K562 (cell line): ENCODE measurements around the gene ZMYND19. TPM values are rescaled to one million over a fixed set of nuclear protein-coding genes. Genes with fewer than 3 reads are reported as not detected.

Experiments
- ATAC-seq: fragments of 200-7000 bp; cut with Tn5 transposase; 3 replicates; pipeline ENCODE4 v1.9.1; 2020; ENCODE audit warnings: moderate library complexity
- BruUV-seq: library from RNA; stranded (reverse); fragments of 400-500 nt; replicated peaks from 2 replicates; lab custom pipeline; 2021; lab: Mats Ljungman, UMichigan
- CTCF ChIA-PET: fragments of 300-600 bp; formaldehyde crosslinking; extraction: SDS; loops from one replicate; lab custom pipeline; 2021; ENCODE audit warnings: low intra/inter-chr PET ratio; lab: Yijun Ruan, JAX
- POLR2A ChIA-PET: fragments of 300-600, 350-650 bp; sonication (Branson Sonifier 250); formaldehyde crosslinking; extraction: SDS; loops from one replicate; lab custom pipeline; 2021; ENCODE audit warnings: antibody characterized with exemption, inconsistent platforms; lab: Yijun Ruan, JAX
- DNase-seq, 4 experiments: peaks; one replicate each; pipeline versions ENCODE4 v3.0.0 to v3.0.0-alpha.2; 2011 to 2018; ENCODE audit warnings: low spot score in 3 of 4, mixed read lengths in 3 of 4; ENCODE audit errors: extremely low read depth in 1 of 4
- FAIRE-seq: peaks from 2 replicates; lab custom pipeline; 2011; peaks lifted over from hg19 to GRCh38; lab: Jason Lieb, UNC
- H2AFZ ChIP-seq: 2 replicates; pipeline ENCODE4 v1.6.0; 2011; ENCODE audit warnings: low read depth, low read length, control low read depth, inconsistent platforms
- H3K27ac ChIP-seq: fragments of 200-600 bp; 3 replicates; pipeline ENCODE4 v1.8.0; 2011; ENCODE audit warnings: low read depth, mild to moderate bottlenecking, control low read depth, inconsistent platforms, low read length, moderate library complexity, mixed read lengths; ENCODE audit errors: extremely low read depth
- H3K27me3 ChIP-seq, 2 experiments: fragments of 300-600 bp in 1 of 2; 2 replicates in 1 of 2; 3 replicates in 1 of 2; pipeline versions ENCODE4 v1.6.0 to v1.8.0; 2011; ENCODE audit warnings: inconsistent platforms in 2 of 2, low read length in 2 of 2, mild to moderate bottlenecking in 1 of 2, mixed read lengths in 1 of 2, moderate library complexity in 1 of 2; ENCODE audit not compliant: control insufficient read depth in 2 of 2, insufficient read depth in 2 of 2
- H3K36me3 ChIP-seq: fragments of 300-600 bp; 3 replicates; pipeline ENCODE4 v1.8.0; 2011; ENCODE audit warnings: mild to moderate bottlenecking, low read length, inconsistent platforms; ENCODE audit not compliant: control insufficient read depth, insufficient read depth
- H3K4me1 ChIP-seq, 2 experiments: fragments of 200-600 bp in 1 of 2; replicated peaks in 1 of 2; 2 replicates in 1 of 2; 3 replicates in 1 of 2; pipeline versions ENCODE4 v1.5.1 to v1.8.0; 2011; ENCODE audit warnings: inconsistent platforms in 2 of 2, low read length in 2 of 2, mild to moderate bottlenecking in 1 of 2, mixed read lengths in 1 of 2, moderate library complexity in 1 of 2; ENCODE audit not compliant: control insufficient read depth in 2 of 2, insufficient read depth in 2 of 2
- H3K4me2 ChIP-seq: 2 replicates; pipeline ENCODE4 v1.6.1; 2011; ENCODE audit warnings: low read length, control low read depth, inconsistent platforms, mixed read lengths; ENCODE audit not compliant: insufficient read depth
- H3K4me3 ChIP-seq: fragments of 200-600 bp; sonication (generic), shearing (Covaris generic); 2 replicates; pipeline ENCODE4 v1.5.1; 2016; ENCODE audit warnings: control low read depth, inconsistent platforms
- H3K79me2 ChIP-seq: fragments of 200-600 bp; 3 replicates; pipeline ENCODE4 v1.8.0; 2011; ENCODE audit warnings: low read length, inconsistent platforms; ENCODE audit not compliant: control insufficient read depth, insufficient read depth
- H3K9ac ChIP-seq, 2 experiments: 2 replicates each; pipeline versions ENCODE4 v1.6.0 to v1.6.1; 2011; ENCODE audit warnings: low read depth in 2 of 2, low read length in 2 of 2, control low read depth in 1 of 2, inconsistent platforms in 1 of 2, mild to moderate bottlenecking in 1 of 2, mixed read lengths in 1 of 2; ENCODE audit not compliant: insufficient read depth in 1 of 2
- H3K9me1 ChIP-seq: one replicate; pipeline ENCODE4 v1.6.0; 2011; ENCODE audit warnings: inconsistent platforms, mild to moderate bottlenecking, low read length, moderate library complexity; ENCODE audit not compliant: control insufficient read depth, insufficient read depth
- H3K9me3 ChIP-seq: replicated peaks from 2 replicates; pipeline ENCODE4 v1.5.1; 2011; ENCODE audit warnings: low read depth, low read length, inconsistent platforms; ENCODE audit not compliant: control insufficient read depth, insufficient read depth
- H4K20me1 ChIP-seq: replicated peaks from 2 replicates; pipeline ENCODE4 v1.6.1; 2011; ENCODE audit warnings: low read length, inconsistent platforms, mixed read lengths; ENCODE audit not compliant: control insufficient read depth, insufficient read depth
- BRD9 ChIP-seq: fragments of 450-650 bp; IDR thresholded peaks from 2 replicates; pipeline ENCODE4 v1.6.1; 2018; ENCODE audit warnings: low read depth; ENCODE audit not compliant: partially characterized antibody
- ETV6 ChIP-seq, 3 experiments: fragments of 150-350 bp in 1 of 3; sonication (generic) in 1 of 3; formaldehyde crosslinking in 1 of 3; IDR thresholded peaks; 2 replicates each; pipeline versions ENCODE4 v1.6.1 to v1.8.0; 2014 to 2022; ENCODE audit warnings: borderline replicate concordance in 2 of 3, low read depth in 2 of 3, antibody characterized with exemption in 1 of 3, low read length in 1 of 3, mild to moderate bottlenecking in 1 of 3, missing genetic modification reagents in 1 of 3
- RHOXF2B ChIP-seq: fragments of 250-450 bp; sonication (Bioruptor Pico); conservative IDR thresholded peaks from 2 replicates; pipeline ENCODE4 v1.5.1; 2021
- TCF3 ChIP-seq: sonication (generic); formaldehyde crosslinking; IDR thresholded peaks from 2 replicates; pipeline ENCODE4 v1.4.0; 2020; ENCODE audit warnings: mild to moderate bottlenecking, missing genetic modification reagents
- ZNF699 ChIP-seq: fragments of 250-450 bp; sonication (Bioruptor Pico); IDR thresholded peaks from 2 replicates; pipeline ENCODE4 v1.8.0; 2021; ENCODE audit warnings: mild to moderate bottlenecking, moderate library complexity; ENCODE audit not compliant: insufficient replicate concordance
- WGBS: fragments of 100-300 bp; shearing (Covaris generic); methylation state at CpG from one replicate; pipeline ENCODE4 v1.1.6; 2016; ENCODE audit warnings: low coverage, mixed read lengths; ENCODE audit not compliant: insufficient coverage; ENCODE audit errors: missing lambda C conversion rate; 5-methylcytosine and 5-hydroxymethylcytosine counted together
- in situ Hi-C: fragments of 300-500 bp; cut with MboI; formaldehyde crosslinking; loops from 4 replicates; pipeline ENCODE4 v1.15.0; 2018; ENCODE audit warnings: inconsistent platforms, mixed read lengths
- intact Hi-C: fragments of 100-400 bp; cut with micrococcal nuclease; formaldehyde crosslinking; loops from 2 replicates; pipeline ENCODE4 v1.14.2; 2022
- polyA plus RNA-seq, 8 experiments: library from polyadenylated mRNA; depleted of rRNA in 4 of 8; stranded (reverse) in 5 of 8; unstranded in 3 of 8; fragments of >200 nt; fragmentation: Nextera tagmentation in 2 of 8; fragmentation: Illumina TruSeq in 1 of 8; extraction: Ambion mirVana in 2 of 8; extraction: Trizol in 1 of 8; gene quantifications; 2 replicates each; pipeline versions ENCODE4 v1.2.1 to v1.2.3, GENCODE V29; 2011 to 2014; ENCODE audit warnings: inconsistent platforms in 1 of 8, missing spikeins in 1 of 8
- total RNA-seq, 7 experiments: library from RNA; depleted of rRNA in 6 of 7; stranded (reverse); fragments of >200 nt in 6 of 7; fragmentation: Illumina TruSeq in 2 of 7; extraction: Trizol in 2 of 7; gene quantifications; 2 replicates each; pipeline versions ENCODE4 v1.2.1 to v1.2.3, GENCODE V29; 2011 to 2021; ENCODE audit warnings: low replicate concordance in 1 of 7
- TF ChIP-seq, protein P1 (sequence below), 2 experiments: fragments of 200-800 bp in 1 of 2; sonication (Bioruptor generic) in 1 of 2; sonication (generic) in 1 of 2; formaldehyde crosslinking in 1 of 2; IDR thresholded peaks in 1 of 2; conservative IDR thresholded peaks in 1 of 2; 2 replicates each; pipeline versions ENCODE4 v1.5.0 to v1.6.1; 2016 to 2020; ENCODE audit warnings: missing compliant biosample characterization in 1 of 2, missing genetic modification characterization in 1 of 2, missing genetic modification reagents in 1 of 2

ZMYND19 gene
- total and polyA plus RNA-seq, 9 of the 15 experiments (the other 6 are each of a cell fraction or from before 2014, with no cell fraction given): 1.0 to 86.7 (median 44.0) TPM

DNA sequence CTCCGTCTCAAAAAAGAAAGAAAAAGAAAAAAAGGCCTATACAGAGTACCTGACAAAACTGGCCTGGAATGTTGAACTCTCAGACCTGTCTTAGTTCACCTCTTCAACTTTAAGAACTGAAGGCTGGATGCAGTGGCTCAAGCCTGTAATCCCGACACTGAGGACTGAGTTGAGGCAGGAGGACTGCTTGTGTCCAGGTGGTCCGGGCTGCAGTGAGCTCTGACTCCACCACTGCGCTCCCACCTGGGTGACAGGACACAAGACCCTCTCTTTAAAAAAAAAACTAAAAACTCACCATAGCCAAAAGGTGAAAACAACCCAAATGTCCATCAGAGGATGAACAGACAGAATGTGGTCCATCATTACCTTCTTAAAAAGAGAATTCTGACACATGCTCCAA lies 32.2 kb downstream of the ZMYND19 start:
- no peak overlapping the region for H2AFZ ChIP-seq
- H3K9ac ChIP-seq: no peak overlapping the region
- BruUV-seq: no TSS peak
- WGBS: 98% methylated on average over 3 of the region's 4 CpGs
- no peak for FAIRE-seq
- DNase-seq: no peak
- POLR2A ChIA-PET: interaction anchor here (0.7 kb wide), 1 partner anchor 149 kb away, joined by 3 read pairs; no protein-coding TSS in a partner anchor
- intact Hi-C loops: loop anchor here (10.0 kb wide), 1 partner anchor 117 kb away; no protein-coding TSS in a partner anchor
- H3K4me1 ChIP-seq: peaks cover 2 to 5% of the 10 kb centered on the region in 2 experiments; a peak in 3 of 5 replicates
- no peaks in the 10 kb centered on the region for H3K9me1 ChIP-seq
- peaks cover 82% of the 10 kb centered on the region for H3K36me3 ChIP-seq
- peaks cover 5% of the 10 kb centered on the region; the same call in 1 of the 2 replicates for H4K20me1 ChIP-seq
- no peak for TF ChIP-seq RHOXF2B (CRISPR knock-in tag)
- no peak for TF ChIP-seq TCF3 (CRISPR knock-in tag)
- TF ChIP-seq ETV6 (IDR thresholded peaks at IDR 0.05; ENCODE audit: borderline replicate concordance in 1 of 2, low read depth in 2 of 2, low read length in 1 of 2): no peak
- TF ChIP-seq ETV6 (CRISPR knock-in tag; IDR thresholded peaks at IDR 0.05; ENCODE audit: borderline replicate concordance): no peak
- no peak for TF ChIP-seq ZNF699 (CRISPR knock-in tag)
- TF ChIP-seq, protein P1, sequence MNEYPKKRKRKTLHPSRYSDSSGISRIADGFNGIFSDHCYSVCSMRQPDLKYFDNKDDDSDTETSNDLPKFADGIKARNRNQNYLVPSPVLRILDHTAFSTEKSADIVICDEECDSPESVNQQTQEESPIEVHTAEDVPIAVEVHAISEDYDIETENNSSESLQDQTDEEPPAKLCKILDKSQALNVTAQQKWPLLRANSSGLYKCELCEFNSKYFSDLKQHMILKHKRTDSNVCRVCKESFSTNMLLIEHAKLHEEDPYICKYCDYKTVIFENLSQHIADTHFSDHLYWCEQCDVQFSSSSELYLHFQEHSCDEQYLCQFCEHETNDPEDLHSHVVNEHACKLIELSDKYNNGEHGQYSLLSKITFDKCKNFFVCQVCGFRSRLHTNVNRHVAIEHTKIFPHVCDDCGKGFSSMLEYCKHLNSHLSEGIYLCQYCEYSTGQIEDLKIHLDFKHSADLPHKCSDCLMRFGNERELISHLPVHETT (CRISPR knock-in tag; conservative IDR thresholded peaks at IDR 0.05 in 1 of 2, IDR thresholded peaks at IDR 0.05 in 1 of 2): no peak
- no peak for TF ChIP-seq BRD9
- H3K27ac ChIP-seq: no peak overlapping the region
- CTCF ChIA-PET: no interaction called here
- no peaks in the 10 kb centered on the region for H3K27me3 ChIP-seq
- no peak overlapping the region for H3K4me3 ChIP-seq
- in situ Hi-C loops: no loop called here
- ATAC-seq: no peak
- H3K79me2 ChIP-seq: peaks cover 4% of the 10 kb centered on the region; the same call in 2 of the 3 replicates
- H3K4me2 ChIP-seq: no peak overlapping the region
- H3K9me3 ChIP-seq: no peaks in the 10 kb centered on the region
